T-helper 2 cell treated with Interferon-gamma antibody and Interleukin-4, amounts not matched to agents 5 μg/mL and 100 μg/mL, for 36 hours (primary cell): Measurements from ENCODE around the gene ASTL.

ENCODE experiments used
- DNase-seq: peaks from one replicate; pipeline ENCODE4 v3.0.0; 2021; ENCODE audit warnings: low spot score
- H3K27ac Mint-ChIP-seq: one replicate; pipeline ENCODE4 v1.8.0; 2021; ENCODE audit warnings: mild to moderate bottlenecking, mixed read lengths
- H3K27me3 Mint-ChIP-seq: one replicate; pipeline ENCODE4 v1.8.0; 2021; ENCODE audit warnings: low read depth, mixed read lengths
- H3K36me3 Mint-ChIP-seq: one replicate; pipeline ENCODE4 v1.8.0; 2021; ENCODE audit warnings: low read depth, mixed read lengths
- H3K4me1 Mint-ChIP-seq: one replicate; pipeline ENCODE4 v1.8.0; 2021; ENCODE audit warnings: low read depth, mixed read lengths
- H3K4me3 Mint-ChIP-seq: one replicate; pipeline ENCODE4 v1.8.0; 2022; ENCODE audit warnings: mild to moderate bottlenecking, moderate library complexity, mixed read lengths
- H3K9me3 Mint-ChIP-seq: one replicate; pipeline ENCODE4 v1.8.0; 2021; ENCODE audit warnings: mixed read lengths

ASTL gene

GRCh38 chr2:96138179-96139145 is at the start of gene ASTL:
Gene ASTL (minus strand): TSS chr2:96138502. CDS start chr2:96138436, 66 bp downstream.
- Mint-ChIP-seq H3K27ac (no peak within 1 kb of the TSS), H3K36me3 (peaks cover 12% of the 10 kb centered on the region), H3K4me3 (no peak within 1 kb of the TSS), H3K9me3 (no peaks in the 10 kb centered on the region), H3K27me3 (no peaks in the 10 kb centered on the region), H3K4me1 (peaks cover 12% of the 10 kb centered on the region)
- peak; percentile 35 for DNase-seq

GRCh38 chr2:96186562-96186961 is 48.3 kb upstream of the ASTL start:
- no peak overlapping the region for H3K4me3 Mint-ChIP-seq
- no peaks in the 10 kb centered on the region for H3K4me1 Mint-ChIP-seq
- H3K9me3 Mint-ChIP-seq, result no peaks in the 10 kb centered on the region
- no peaks in the 10 kb centered on the region for H3K27me3 Mint-ChIP-seq
- H3K27ac Mint-ChIP-seq, result no peak overlapping the region
- H3K36me3 Mint-ChIP-seq, result peaks cover 47% of the 10 kb centered on the region
- DNase-seq, result no peak

- no peaks in the 10 kb centered on the region for H3K9me3 Mint-ChIP-seq
- DNase-seq, result no peak
- no peaks in the 10 kb centered on the region for H3K27me3 Mint-ChIP-seq
- H3K27ac Mint-ChIP-seq, result no peak overlapping the region
- no peak overlapping the region for H3K4me3 Mint-ChIP-seq
- H3K36me3 Mint-ChIP-seq, result peaks cover 42% of the 10 kb centered on the region
- no peaks in the 10 kb centered on the region for H3K4me1 Mint-ChIP-seq
Measured at GRCh38 chr2:96185516-96185915, 47.2 kb upstream of the ASTL start.

- Mint-ChIP-seq H3K9me3 (no peaks in the 10 kb centered on the region), H3K4me1 (no peaks in the 10 kb centered on the region), H3K27ac (no peak overlapping the region), H3K27me3 (no peaks in the 10 kb centered on the region), H3K36me3 (peaks cover 42% of the 10 kb centered on the region), H3K4me3 (no peak overlapping the region)
- no peak for DNase-seq
Measured at GRCh38 chr2:96184989-96185388, 46.7 kb upstream of the ASTL start.

GRCh38 chr2:96184188-96184587 is 45.9 kb upstream of the ASTL start:
- no peaks in the 10 kb centered on the region for H3K4me1 Mint-ChIP-seq
- no peak overlapping the region for H3K27ac Mint-ChIP-seq
- H3K4me3 Mint-ChIP-seq, result no peak overlapping the region
- DNase-seq, result no peak
- H3K27me3 Mint-ChIP-seq, result no peaks in the 10 kb centered on the region
- H3K36me3 Mint-ChIP-seq, result peaks cover 38% of the 10 kb centered on the region
- no peaks in the 10 kb centered on the region for H3K9me3 Mint-ChIP-seq

GRCh38 chr2:96181529-96181928 is 43.2 kb upstream of the ASTL start:
- Mint-ChIP-seq H3K27me3 (peaks cover 3% of the 10 kb centered on the region), H3K4me3 (no peak overlapping the region), H3K9me3 (no peaks in the 10 kb centered on the region), H3K4me1 (no peaks in the 10 kb centered on the region), H3K36me3 (peaks cover 27% of the 10 kb centered on the region), H3K27ac (no peak overlapping the region)
- DNase-seq, result no peak

- Mint-ChIP-seq H3K27me3 (peaks cover 4% of the 10 kb centered on the region), H3K4me3 (no peak overlapping the region), H3K4me1 (no peaks in the 10 kb centered on the region), H3K36me3 (peaks cover 19% of the 10 kb centered on the region), H3K9me3 (no peaks in the 10 kb centered on the region), H3K27ac (no peak overlapping the region)
- no peak for DNase-seq
Measured at GRCh38 chr2:96180521-96180920, 42.2 kb upstream of the ASTL start.

- Mint-ChIP-seq H3K27ac (no peak overlapping the region), H3K27me3 (peaks cover 4% of the 10 kb centered on the region), H3K4me3 (no peak overlapping the region), H3K4me1 (no peaks in the 10 kb centered on the region), H3K36me3 (peaks cover 14% of the 10 kb centered on the region), H3K9me3 (no peaks in the 10 kb centered on the region)
- DNase-seq, result no peak
Measured at GRCh38 chr2:96180002-96180401, 41.7 kb upstream of the ASTL start.

- peaks cover 4% of the 10 kb centered on the region for H3K27me3 Mint-ChIP-seq
Measured at GRCh38 chr2:96176661-96177060, 38.4 kb upstream of the ASTL start.

GRCh38 chr2:96175951-96176350 is 37.6 kb upstream of the ASTL start:
- H3K36me3 Mint-ChIP-seq, result no peaks in the 10 kb centered on the region

More at GRCh38 chr2:96176661-96177060, 38.4 kb upstream of the ASTL start:
- Mint-ChIP-seq H3K36me3 (no peaks in the 10 kb centered on the region), H3K9me3 (no peaks in the 10 kb centered on the region), H3K27ac (no peak overlapping the region), H3K4me3 (no peak overlapping the region), H3K4me1 (peaks cover 4% of the 10 kb centered on the region)
- DNase-seq, result no peak

GRCh38 chr2:96174251-96175144 is 36.2 kb upstream of the ASTL start:
- no peaks in the 10 kb centered on the region for H3K9me3 Mint-ChIP-seq
- no peaks in the 10 kb centered on the region for H3K36me3 Mint-ChIP-seq
- peaks cover 4% of the 10 kb centered on the region for H3K27me3 Mint-ChIP-seq
- H3K27ac Mint-ChIP-seq, result peak overlapping the region; percentile 14
- DNase-seq, result peak; percentile 77
- no peak overlapping the region for H3K4me3 Mint-ChIP-seq
- peaks cover 4% of the 10 kb centered on the region for H3K4me1 Mint-ChIP-seq

More at GRCh38 chr2:96175951-96176350, 37.6 kb upstream of the ASTL start:
- Mint-ChIP-seq H3K27ac (no peak overlapping the region), H3K27me3 (peaks cover 4% of the 10 kb centered on the region), H3K4me3 (no peak overlapping the region), H3K4me1 (peaks cover 4% of the 10 kb centered on the region), H3K9me3 (no peaks in the 10 kb centered on the region)
- DNase-seq, result no peak

GRCh38 chr2:96171831-96172230 is 33.5 kb upstream of the ASTL start:
- Mint-ChIP-seq H3K9me3 (no peaks in the 10 kb centered on the region), H3K27ac (no peak overlapping the region), H3K27me3 (peaks cover 3% of the 10 kb centered on the region), H3K4me3 (no peak overlapping the region), H3K36me3 (no peaks in the 10 kb centered on the region), H3K4me1 (peaks cover 8% of the 10 kb centered on the region)
- no peak for DNase-seq

- Mint-ChIP-seq H3K36me3 (no peaks in the 10 kb centered on the region), H3K4me3 (no peak overlapping the region), H3K9me3 (no peaks in the 10 kb centered on the region), H3K27ac (no peak overlapping the region), H3K27me3 (no peaks in the 10 kb centered on the region), H3K4me1 (peaks cover 11% of the 10 kb centered on the region)
- no peak for DNase-seq
Measured at GRCh38 chr2:96170626-96171025, 32.3 kb upstream of the ASTL start.
